Epithelial cell of esophagus (primary cell): ENCODE data around the gene CORO2B.
A peak's percentile ranks its signal among the peaks of the same experiment; 100 is the strongest.

Experiments used
- DNase-seq: peaks from one replicate; pipeline ENCODE4 v3.0.0; 2010; ENCODE audit warnings: low read depth
- H3K4me3 ChIP-seq: 2 replicates; pipeline ENCODE4 v1.5.1; 2011; ENCODE audit warnings: mild to moderate bottlenecking, low read length, control low read depth
- CTCF ChIP-seq: IDR thresholded peaks from 2 replicates; pipeline ENCODE4 v1.5.1; 2011; ENCODE audit warnings: low read depth, mild to moderate bottlenecking, low read length, control low read depth, inconsistent platforms; ENCODE audit not compliant: insufficient read depth; ENCODE audit errors: missing control alignments

CORO2B gene

GRCh38 chr15:68578980-68579935 lies at the start of gene CORO2B:
Gene CORO2B (plus strand): TSS chr15:68578993. CDS start chr15:68579263, 270 bp downstream.
- DNase-seq = peak; percentile 30
- H3K4me3 ChIP-seq = peak within 1 kb of the TSS; percentile 24
- TF ChIP-seq CTCF = no peak

- no peak overlapping the region for H3K4me3 ChIP-seq
- no peak for TF ChIP-seq CTCF
- no peak for DNase-seq
Observed at GRCh38 chr15:68531387-68532179, 47.2 kb upstream of the CORO2B start.

- peak; percentile 29 for DNase-seq
- TF ChIP-seq CTCF = no peak
- H3K4me3 ChIP-seq = no peak overlapping the region
Observed at GRCh38 chr15:68536331-68537095, 42.3 kb upstream of the CORO2B start.

- TF ChIP-seq CTCF = no peak
- H3K4me3 ChIP-seq = no peak overlapping the region
- peak; percentile 14 for DNase-seq
Observed at GRCh38 chr15:68537097-68537496, 41.7 kb upstream of the CORO2B start.

GRCh38 chr15:68537506-68537905 lies 41.3 kb upstream of the CORO2B start:
- DNase-seq = peak; percentile 66
- TF ChIP-seq CTCF = no peak
- no peak overlapping the region for H3K4me3 ChIP-seq

GRCh38 chr15:68538311-68538710 lies 40.5 kb upstream of the CORO2B start:
- no peak for TF ChIP-seq CTCF
- no peak for DNase-seq
- no peak overlapping the region for H3K4me3 ChIP-seq
